ENCODE data around the gene GNB1L.

Gene GNB1L

GRCh38 chr22:19847345-19847632, 7.4 kb downstream of the GNB1L start:
- TF ChIP-seq CTCF (IDR thresholded peaks at IDR 0.05; ENCODE audit: low read depth, low read length), result no peak
- DNase-seq (ENCODE audit: extremely low read depth, low read depth), result no peak

GRCh38 chr22:19846620-19847344, 7.9 kb downstream of the GNB1L start:
- no peak for TF ChIP-seq CTCF (IDR thresholded peaks at IDR 0.05; ENCODE audit: low read depth, low read length)
- no peak for DNase-seq (ENCODE audit: extremely low read depth, low read depth)

- TF ChIP-seq CTCF (IDR thresholded peaks at IDR 0.05; ENCODE audit: low read depth, low read length), result no peak
- DNase-seq (ENCODE audit: extremely low read depth, low read depth), result no peak
These were observed 9.5 kb downstream of the GNB1L start for GRCh38 chr22:19845054-19845722.

- peak; percentile 19 for DNase-seq (ENCODE audit: extremely low read depth, low read depth)
- peak; percentile 11 for TF ChIP-seq CTCF (IDR thresholded peaks at IDR 0.05; ENCODE audit: low read depth, low read length)
These were observed 10.2 kb downstream of the GNB1L start for GRCh38 chr22:19844377-19845053.

- TF ChIP-seq CTCF (IDR thresholded peaks at IDR 0.05; ENCODE audit: low read depth, low read length), result no peak
- no peak for DNase-seq (ENCODE audit: extremely low read depth, low read depth)
These were observed 10.8 kb downstream of the GNB1L start for GRCh38 chr22:19843857-19844376.

GRCh38 chr22:19843107-19843856, 11.4 kb downstream of the GNB1L start:
- no peak for DNase-seq (ENCODE audit: extremely low read depth, low read depth)
- TF ChIP-seq CTCF (IDR thresholded peaks at IDR 0.05; ENCODE audit: low read depth, low read length), result no peak

Data from AG09319 (cell line).